NOMO-1 treated with DMSO at 0.1 percent for 48 hours (cell line): ENCODE measurements around the gene ALK.

ENCODE experiments used
- DNase-seq: peaks from one replicate; lab custom pipeline; 2025; ENCODE audit not compliant: unreplicated experiment; lab: John Stamatoyannopoulos, UW

Gene ALK

DNA sequence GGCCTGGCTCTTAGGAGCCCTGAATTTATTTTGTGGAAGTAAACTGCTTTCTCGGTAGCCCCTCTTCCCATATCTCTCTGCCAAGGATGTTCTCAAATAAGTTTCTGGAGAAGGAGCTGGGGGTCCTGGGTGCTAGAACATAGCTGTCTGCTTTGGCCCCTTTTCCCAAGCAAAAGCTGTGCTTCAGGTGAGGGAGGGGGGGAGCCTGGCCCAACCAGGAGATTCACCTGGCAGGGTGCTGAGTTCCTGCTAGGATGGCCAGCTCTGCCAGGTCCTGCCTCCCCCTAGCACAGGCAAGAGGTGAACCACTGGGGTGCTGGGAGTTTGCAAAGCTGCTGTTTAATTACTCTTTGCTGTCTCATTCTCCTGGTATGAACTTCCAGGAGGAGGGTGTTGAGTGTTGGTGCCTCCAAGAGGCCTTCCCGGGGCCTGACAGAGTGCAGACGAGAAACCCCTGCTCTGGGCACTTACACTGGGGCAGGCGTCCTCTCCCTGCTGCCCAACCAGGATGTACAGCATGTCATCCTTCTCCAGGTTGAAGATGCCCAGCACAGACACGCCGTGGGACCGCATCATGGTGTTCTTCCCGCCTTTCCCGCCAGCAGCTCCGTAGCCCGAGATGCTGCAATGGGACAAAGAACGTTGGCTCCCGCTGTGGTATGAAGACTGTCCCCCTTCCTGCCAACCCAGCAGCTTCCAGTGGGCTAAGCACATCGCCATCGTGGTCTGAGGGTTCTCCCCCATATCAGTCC, 682.0 kb downstream of the ALK start:
- DNase-seq: no peak

DNA sequence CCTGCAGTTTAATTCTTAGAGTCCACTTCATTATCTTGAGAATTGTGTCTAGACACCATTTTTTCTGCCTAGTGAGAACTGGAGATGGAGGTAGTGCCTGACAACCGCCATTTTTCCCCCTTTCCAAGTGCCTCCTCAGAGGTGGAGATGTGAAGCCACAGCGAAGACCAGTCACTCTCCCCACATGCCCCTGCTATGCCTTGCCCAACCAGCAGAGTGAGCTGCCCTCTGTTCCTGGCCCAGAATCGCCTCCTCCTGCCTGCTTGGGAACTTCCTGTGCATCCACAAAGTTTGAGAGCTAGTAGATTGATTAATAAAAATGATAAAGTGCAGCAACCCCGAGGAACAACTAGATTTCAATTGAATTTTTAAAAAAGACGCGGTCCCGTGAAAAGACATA, 682.9 kb downstream of the ALK start:
- DNase-seq: no peak

DNA sequence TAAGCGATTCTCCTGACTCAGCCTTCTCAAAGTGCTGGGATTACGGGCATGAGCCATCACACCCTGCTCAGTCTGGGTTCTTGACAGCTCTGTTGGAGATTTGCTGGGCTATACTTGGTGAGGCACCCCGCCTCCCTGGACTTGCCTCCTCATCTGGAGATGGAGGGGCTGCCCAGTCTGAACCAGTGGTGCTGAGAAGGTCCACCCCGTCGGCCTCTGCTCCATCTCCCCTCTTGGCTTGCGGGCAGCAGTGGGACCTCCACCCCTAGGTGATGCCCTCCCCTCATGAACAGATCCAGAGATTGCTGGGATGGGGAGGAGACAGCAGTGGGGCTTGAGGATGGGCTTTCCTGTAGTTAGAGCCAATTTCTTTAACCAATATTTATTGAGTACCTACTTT, 685.3 kb downstream of the ALK start:
- DNase-seq: no peak

DNA sequence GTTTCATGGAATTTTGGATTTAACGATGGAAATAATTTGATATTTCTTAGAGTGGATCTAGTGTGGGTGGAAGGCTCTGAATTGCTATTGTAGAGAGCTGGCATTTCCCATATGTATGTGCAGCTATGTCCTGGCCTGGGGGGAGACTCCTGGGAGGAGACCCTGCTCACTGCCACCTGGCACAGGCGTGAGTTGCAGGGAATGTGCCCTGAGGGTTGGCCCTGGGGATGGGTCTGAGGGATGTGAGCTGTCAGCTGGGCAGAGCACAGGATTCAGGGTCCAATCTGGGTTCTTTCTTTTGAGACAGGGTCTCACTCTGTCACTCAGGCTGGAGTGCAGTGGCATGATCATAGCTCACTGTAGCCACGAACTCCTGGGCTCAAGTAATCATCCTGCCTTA, 686.0 kb downstream of the ALK start:
- no peak for DNase-seq

DNA sequence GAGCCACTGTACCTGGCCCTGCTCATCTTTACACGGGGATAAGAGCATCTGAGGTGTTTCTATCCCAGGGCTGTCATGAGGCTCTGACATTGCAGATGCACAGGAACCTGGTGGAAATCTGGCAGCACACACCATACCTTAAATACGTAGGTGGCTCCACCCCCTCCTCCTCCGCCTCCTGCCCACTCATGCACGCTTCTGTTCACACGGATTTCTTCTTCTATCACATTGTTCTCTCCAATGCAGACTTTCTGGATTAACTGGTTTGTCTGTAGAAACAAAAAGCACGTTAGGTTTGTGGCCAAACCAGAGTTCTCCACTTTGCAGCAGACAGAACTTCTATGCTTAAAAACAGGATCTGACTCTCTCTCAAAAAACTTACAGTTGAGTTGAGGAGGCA, 688.0 kb downstream of the ALK start:
- DNase-seq: no peak

DNA sequence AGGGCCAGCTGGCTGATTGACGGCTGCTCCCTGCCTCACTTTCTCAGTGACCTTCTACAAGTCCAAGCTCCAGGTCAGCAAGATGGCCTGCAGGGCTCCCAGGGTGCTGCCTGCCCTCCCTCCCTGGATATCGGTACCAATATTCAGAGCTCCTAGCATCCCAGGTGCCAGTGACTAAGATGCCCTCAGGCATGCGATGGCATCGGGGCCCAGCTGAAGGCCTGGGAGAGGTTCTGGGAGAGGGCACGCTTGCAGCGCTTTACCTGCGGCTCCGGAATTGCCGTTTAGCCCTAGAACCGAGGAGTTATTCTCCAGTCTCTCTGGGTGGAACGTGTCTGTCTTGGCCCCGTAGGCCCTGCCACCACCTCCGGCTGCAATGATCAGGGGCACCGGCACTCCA, 689.3 kb downstream of the ALK start:
- no peak for DNase-seq

DNA sequence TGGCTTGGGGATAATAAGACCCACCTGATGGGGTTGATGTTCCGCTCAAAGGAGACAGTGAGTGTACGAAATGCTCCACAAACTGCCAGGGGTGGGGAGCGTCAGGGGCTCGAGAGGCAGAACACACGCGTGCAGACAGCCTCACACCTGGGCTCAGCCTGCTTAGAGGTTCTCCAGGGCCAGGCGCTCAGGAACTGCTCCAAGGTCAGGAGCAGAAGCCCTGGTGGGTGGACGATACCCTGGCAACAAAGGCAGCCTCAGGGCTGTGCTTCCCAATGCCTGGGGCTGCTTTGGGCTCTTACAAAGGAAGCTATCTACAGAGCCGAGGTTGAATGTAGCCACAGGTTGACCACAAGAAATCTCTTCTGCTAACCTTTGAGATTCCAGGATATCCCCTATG, 691.7 kb downstream of the ALK start:
- no peak for DNase-seq

- no peak for DNase-seq
Observed at GRCh38 chr2:29228947-29229346, 692.4 kb downstream of the ALK start.

DNA sequence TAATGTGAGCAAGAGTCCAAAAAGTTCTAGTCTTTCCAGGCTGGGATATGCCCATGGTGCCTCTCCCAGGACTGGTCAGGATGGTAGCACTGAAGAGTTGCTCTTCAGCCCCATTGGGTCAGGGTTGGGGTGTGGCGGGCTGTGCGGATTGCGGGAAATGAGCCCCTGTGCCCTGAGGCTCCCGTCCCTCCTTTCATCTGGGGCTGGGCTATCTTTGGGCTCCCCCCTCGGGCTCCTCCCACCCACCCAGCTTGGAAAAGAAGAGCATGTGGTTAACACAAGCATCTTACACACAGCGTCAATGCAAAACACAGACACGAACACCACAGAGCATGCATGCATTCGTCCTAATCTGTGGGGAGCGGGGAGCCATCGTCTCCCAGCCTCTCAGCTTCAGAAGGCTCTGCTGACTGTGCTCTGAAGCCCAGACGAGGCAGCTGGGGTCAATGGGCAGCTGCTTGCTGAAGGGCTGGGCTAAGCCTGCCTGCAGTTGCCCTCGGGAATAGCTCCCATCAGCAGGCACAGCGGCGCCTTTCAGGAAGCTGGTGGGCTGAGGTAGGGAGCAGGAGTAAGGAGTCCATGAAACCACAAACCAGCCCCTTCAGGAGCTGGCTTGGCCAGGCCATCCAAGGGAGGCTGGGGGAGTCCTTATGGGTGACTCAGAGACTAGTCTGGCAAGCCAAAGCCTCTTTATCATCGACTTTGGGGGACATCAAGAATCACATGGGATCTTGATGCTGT, 693.3 kb downstream of the ALK start:
- no peak for DNase-seq

DNA sequence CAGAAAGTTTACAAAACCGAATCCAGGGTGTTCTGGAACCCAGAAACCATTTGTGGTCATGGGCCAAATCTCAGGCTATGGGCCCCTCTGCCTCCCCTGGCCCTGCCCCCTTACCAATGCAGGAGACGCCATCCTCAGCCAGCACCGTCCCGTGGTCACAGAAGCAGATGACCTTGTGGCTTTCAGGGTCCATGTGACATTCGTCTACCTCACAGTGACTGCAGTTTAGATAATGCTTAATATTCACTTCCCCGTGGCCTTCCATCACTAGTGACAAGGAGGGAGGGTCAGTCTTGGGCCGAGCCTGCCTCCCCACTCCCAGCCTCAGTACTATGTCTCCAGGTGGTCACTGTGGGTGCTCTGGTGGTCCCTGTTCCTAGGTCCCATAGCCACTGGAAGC, 694.6 kb downstream of the ALK start:
- no peak for DNase-seq

DNA sequence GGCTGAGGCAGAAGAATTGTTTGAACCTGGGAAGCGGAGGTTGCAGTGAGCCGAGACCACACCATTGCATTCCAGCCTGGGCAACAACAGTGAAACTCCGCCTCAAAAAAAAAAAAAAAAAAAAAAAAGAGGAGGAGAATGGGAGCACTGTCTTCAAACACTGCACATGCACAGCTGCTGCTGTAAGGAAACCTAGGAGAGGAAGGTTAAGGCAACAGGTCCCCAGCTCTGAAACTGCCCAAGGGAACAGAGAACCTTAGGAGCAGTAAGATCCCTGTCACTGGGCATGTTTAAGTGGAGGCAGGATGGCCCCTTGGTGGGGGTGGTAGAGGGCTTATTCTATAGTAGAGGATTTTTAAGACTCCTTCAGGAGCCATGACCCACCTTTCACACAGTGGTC, 695.0 kb downstream of the ALK start:
- no peak for DNase-seq

DNA sequence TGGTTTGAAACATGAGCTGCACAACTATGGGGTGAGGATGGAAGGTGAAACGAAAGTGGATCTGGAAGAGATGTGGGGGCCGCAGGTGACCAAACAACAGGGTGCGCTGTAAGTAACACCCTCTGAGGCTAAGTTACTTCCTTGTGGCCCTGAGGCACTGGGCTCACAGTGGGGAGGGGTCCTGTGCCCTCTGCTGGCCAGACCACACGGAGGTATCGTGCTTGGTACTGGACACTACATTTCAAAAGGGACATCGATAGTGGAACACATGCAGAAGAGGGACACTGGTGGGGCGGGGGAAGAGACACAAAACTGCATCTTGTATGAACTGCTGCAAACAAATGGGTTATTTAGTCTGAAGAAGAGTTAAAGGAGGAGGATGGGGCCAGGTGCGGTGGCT, 695.6 kb downstream of the ALK start:
- DNase-seq: no peak

- DNase-seq: no peak
Observed at GRCh38 chr2:29224693-29225551, 696.5 kb downstream of the ALK start.

DNA sequence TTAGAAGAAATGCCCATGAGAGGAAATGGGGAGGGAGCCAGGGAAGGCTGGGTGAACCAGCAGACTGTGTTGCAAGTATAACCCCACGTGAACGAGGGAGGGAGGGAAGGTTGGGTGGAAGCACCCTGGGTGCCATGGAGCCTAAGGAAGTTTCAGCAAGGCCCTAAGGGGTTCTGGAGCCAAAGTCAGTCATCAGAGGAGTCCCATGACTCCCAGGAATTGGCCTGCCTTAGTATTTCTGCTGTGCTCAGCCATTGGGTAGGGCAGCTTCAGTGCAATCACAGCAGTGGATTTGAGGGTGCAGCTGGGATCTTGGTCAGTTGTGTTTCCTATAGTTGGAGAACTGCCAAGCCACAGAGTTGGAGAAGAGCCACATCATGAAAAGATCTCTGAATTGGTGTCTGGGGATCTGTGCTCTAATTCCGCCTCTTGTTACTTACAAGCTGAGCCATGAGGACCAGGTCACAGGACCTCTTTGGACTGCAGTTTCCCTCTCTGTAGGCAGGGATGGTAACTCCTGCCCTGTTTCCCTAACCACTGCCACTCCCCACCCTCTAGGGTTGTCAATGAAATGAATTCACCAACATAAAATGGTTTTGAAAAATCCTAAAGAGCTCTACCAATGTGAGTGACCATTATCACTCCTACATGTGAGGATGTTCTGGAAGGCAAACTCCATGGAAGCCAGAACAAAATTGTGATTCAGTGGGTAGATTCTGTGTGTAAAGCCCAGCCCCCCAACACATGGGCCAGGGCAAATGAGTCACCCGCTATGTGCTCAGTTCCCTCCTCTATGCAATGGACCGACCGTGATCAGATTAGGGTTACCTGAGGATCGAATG, 697.3 kb downstream of the ALK start:
- no peak for DNase-seq

DNA sequence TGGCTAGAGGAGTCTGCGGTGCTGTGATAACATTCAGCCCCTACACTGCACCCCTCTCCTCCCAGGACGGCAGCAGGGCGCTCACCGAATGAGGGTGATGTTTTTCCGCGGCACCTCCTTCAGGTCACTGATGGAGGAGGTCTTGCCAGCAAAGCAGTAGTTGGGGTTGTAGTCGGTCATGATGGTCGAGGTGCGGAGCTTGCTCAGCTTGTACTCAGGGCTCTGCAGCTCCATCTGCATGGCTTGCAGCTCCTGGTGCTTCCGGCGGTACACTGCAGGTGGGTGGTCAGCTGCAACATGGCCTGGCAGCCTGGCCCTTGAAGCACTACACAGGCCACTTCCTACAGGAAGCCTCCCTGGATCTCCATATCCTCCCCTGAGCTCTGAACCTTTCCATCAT, 698.1 kb downstream of the ALK start:
- DNase-seq: no peak

GRCh38 chr2:29222381-29223179, 698.8 kb downstream of the ALK start:
- no peak for DNase-seq

DNA sequence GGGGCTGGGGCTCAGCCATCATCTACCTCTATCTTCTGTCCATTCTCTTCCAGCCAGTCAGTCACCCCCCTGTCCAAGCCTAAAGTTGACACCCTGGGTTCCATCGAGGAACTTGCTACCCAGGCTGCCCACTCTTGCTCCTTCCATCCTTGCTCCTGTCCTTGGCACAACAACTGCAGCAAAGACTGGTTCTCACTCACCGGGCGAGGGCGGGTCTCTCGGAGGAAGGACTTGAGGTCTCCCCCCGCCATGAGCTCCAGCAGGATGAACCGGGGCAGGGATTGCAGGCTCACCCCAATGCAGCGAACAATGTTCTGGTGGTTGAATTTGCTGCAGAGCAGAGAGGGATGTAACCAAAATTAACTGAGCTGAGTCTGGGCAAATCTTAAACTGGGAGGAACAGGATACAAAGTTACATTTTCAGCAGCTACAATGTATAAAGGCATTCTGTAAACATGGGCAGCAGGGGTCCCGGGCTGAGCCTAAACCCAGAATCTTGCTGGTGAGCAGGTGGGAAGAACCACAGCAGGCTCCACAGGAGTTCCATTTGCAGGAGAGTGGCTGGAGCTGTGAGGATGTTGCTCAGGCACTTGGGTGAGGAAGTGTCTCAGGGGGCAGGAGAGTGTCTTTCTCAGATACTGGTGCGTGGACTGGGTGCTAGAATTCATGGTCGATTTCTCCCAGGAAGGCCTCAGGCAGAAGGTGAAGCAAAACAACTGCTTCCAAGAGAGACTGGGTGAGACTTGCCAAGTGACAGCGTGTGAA, 700.7 kb downstream of the ALK start:
- DNase-seq: no peak

- DNase-seq: no peak
Observed at GRCh38 chr2:29219374-29219773, 702.0 kb downstream of the ALK start.

DNA sequence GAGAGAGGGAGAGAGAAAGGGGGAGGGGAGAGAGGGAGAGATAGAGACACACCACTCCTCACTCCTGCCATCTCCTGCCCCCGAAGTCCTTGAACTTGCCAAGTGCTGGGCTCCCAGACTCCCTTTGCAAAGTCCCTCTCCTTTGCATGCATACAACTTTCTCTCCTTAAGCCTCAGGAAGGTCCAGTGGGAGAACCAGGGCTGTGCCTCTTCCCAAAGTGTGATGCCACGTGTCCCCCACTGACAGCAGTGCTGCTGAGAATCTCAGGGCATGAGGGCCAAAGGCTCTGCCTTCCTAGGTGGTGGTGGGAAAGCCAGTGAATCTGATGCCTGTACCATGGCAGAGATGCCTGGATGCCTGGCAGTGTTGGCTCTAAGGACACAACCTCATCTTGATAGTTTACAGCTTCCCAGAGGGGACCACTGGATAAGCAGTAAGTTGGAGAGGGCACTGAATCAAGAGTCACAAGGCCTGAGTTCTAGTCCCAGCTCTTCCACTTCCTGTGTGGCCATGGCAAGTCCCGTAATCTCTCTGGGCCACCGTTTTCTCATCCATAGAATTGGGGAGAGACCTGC, 702.7 kb downstream of the ALK start:
- no peak for DNase-seq
